Activated T-helper 1 cell treated with Interleukin-2 at 50 U/mL for 16 hours (primary cell): ENCODE results near the gene MAFF.
A peak's percentile ranks its signal among the peaks of the same experiment; 100 is the strongest.

ENCODE experiments used
- DNase-seq: peaks from one replicate; pipeline ENCODE4 v3.0.0-alpha.2; 2020; ENCODE audit warnings: low read depth

MAFF gene

DNA sequence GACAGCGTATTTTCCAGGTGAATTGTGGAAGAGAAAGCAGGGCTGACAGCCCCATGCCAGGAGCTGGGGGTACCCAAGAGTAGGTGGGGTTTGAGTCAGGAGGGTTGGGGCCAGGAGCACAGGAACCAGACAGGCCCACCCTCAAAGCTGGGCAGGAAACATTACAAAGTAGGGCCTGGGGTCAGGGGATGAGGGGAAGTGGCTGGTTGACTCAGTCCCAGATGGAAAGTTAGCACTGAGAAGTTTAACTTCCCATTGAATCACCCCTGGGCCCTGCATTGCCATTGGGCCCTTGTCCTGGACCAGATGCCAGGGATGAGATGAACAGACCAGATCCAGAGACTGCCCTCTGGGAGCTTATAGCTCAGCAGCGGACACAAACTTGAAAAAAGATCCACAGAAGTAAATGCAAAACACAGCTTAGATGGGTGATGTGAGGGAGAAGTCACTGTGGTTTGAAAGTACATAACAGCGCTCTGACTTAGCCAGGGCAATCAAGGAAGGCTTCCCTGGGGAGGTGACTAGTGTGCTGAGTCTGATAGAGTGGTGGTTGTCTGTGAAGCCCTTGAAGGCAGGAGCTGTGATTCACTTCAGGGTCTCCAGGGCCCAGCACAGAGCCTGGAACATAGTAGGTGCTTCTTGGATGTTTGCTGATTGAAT is 2.2 kb downstream of the MAFF start:
- no peak for DNase-seq

DNA sequence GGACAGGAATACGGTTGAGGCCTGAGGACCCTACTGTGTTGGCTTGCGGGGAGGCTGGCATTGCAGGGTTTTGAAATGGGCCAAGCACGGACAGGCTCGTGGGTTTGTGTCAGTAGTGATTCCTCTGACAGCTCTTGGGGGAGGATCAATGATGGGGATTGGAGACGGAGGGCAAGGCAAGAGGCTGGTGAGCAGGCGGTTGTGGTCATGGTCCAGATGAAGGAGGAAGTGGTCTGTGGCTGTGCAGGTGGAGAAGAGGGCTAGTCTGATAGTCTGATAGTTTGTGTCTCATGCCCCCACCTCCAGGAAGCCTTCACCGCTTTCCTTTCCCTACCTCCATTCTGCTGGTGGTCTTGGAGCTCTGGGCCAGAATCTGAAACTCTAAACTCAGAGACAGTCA is 3.0 kb downstream of the MAFF start:
- no peak for DNase-seq

DNA sequence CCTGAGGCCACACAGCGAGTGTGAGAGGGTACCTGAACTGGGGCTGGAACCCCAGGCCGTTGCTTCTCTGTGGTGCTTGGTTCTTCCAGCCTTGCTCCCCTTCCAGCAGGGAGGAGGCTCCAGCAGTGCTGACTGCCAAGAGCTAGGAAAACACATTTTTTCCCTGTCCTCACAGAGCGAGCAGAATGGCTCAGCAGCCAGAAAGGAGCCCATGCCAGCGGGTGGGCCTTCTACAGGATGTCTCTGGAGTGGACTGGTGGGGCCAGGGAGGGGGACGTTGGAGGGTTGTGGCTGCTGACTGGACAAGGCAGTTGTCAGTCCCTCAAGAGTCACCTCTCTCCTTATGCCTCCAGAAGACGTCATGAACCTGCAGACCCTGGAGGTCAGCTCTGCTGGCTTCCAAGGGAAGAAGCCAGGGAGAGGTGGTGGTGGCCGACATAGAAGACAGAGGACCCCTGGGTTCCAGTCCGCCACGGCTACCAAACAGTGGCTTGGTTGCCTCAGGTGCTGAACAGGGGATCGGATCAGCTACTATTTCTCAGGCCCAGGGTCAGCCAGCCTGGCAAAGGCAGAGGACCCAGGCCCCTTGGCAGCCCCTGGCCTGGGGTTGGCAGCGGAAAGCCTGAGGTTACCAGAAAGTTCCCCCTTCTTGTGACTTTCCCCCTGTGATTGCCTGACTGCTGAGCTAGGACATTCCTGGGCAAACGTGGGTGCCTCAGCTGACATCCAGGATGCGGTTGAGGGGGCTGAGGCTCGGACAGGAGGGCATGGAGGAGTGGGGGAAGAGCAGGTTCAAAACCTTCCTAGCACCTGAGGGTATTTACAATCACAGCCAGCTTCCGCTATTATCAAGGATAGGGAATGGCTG is 3.7 kb downstream of the MAFF start:
- DNase-seq, result no peak

DNA sequence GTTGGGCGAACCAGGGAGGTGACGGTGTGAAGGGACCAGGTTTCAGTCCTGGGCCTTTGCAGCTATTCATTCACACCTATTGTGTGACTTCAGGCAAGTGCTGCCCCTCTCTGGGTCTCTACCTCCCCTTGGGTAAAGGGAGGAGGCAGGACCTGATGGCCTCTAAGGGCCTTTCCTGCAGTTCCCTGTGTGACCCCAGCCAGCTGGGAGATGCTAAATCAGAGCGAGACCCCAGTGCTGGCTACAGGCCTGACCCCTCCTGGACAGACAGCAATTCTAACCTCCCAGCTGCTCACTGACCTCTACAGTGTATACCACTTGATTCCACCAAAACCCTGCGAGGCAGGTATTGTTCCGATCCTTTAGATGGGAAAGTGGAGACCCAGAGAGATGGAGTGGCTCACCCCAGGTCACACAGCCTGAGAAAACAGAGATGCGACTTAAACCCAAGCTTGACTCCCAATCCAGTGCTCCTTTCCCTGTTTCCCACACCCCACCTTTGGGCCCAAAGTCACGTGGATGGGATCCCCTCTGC is 6.2 kb downstream of the MAFF start:
- no peak for DNase-seq

DNA sequence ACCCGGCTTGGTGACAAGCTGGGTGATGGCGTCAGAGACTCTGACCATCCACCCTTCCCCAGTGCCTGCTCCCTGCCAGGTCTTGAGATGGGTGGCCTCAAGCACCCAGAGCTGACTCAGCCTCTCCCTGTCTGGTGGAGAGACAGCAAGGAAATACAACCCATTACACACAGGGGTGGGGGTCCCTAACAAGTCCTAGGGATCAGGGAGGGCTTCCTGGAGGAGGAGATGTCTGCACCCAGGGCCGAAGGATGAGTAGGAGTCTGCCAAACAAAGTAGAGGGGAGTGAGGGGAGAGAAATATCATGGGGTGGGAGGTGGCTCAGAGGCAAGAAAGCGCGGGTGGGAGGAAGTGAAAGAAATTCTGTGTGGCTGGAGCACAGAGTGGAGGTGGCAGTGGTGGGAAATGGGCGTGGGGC is 6.8 kb downstream of the MAFF start:
- DNase-seq, result no peak

DNA sequence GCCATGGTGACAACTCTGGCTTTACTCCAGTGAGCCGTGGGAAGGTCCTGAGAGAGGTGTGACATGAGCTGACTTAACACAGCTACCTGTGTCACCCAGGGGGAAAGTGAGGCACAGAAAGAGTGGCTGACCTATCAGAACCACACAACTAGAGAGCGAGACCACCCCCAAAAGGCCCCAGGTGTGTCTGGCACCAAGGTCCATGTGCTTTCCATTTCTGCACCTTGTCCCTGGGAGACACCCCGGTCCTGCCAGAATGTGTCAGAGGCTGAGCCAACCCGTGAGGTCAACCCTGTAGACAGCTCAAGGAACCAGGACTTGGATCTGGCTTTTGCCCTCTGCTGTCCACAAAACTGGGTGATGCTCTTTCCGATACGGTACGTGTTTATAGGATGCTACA is 9.8 kb downstream of the MAFF start:
- DNase-seq, result no peak

DNA sequence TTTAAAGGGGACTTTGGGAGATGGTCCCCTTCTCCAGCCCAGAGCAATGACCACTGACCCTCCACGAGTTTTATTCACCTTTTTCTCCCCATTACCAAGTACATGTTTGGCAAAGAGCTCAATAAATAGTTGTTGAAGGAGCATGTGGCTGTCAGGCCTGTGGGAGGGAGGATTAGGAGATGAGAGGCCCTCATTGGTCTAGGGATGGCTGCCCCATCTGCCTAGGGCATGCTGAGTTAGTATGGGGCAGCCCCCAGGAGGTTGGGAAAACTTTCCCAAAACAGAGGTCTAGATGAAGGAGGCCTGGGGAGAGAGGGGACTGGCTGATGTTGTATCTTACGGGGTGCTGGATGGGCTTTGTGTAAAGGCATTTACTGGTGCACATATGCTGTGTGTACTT is 10.6 kb downstream of the MAFF start:
- no peak for DNase-seq

DNA sequence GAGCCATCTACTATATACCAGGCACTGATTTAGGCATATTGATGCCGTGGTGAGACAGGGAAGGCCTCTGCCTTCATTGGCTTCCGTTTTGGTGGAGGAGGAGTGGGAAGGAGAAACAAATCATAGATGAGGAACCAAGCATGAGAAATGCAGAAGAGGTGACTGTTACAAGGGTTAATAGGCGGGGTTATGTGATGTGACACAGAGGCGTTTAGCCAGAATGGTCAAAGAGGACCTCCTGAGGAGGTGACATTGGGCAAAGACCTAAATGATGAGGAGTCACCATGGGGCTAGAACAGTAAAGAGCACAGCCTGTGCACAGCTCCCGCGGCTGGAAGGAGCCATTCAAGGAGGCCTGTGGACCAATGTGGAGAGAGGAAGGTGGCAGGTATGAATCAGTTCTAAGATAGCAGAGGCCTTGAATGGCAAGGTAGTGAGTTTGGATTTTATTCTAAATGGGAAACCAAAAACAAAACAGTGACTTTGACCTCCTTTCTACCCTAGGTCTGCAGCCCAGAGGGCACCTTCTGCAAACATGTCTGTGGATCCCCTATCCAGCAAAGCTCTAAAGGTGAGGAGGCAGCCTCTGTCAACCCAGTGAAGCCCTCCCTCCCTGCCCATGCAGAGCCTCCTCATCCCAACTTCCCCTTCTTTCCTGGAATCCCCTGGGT is 11.7 kb downstream of the MAFF start:
- no peak for DNase-seq

DNA sequence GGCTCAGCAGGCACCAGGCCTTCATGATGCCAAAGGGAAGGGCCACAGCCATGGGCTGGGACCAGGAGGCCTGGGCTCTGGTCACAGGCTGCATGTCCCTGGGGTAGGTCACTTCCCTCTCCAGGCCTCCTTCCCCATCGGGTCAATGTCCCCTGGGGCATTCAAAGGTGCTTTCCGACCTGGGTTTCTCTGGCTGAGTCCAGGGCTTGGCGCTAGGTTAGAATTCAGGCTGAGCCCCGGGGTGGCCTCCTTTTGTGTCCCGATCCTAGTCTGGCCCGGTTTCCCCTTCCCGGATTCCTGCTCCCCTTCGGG is 12.2 kb downstream of the MAFF start:
- no peak for DNase-seq

DNA sequence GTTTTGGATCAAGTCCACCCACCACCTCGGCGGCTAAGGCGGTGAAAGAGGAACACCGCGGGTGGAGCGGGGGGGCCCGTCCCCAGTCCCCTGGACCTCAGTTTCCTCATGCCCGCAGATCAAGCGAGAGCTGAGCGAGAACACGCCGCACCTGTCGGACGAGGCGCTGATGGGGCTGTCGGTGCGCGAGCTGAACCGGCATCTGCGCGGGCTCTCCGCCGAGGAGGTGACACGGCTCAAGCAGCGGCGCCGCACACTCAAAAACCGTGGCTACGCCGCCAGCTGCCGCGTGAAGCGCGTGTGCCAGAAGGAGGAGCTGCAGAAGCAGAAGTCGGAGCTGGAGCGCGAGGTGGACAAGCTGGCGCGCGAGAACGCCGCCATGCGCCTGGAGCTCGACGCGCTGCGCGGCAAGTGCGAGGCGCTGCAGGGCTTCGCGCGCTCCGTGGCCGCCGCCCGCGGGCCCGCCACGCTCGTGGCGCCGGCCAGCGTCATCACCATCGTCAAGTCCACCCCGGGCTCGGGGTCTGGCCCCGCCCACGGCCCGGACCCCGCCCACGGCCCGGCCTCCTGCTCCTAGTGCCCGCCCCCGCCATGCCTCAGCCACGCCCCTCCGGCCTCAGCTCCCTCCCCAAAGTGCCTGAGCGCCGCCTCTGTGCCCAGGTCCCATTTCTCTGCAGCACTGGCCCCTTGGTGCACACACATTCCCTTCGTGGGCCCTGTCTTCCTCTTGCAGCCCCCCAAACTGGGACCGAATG is 12.7 kb downstream of the MAFF start:
- DNase-seq, result peak; percentile 71

DNA sequence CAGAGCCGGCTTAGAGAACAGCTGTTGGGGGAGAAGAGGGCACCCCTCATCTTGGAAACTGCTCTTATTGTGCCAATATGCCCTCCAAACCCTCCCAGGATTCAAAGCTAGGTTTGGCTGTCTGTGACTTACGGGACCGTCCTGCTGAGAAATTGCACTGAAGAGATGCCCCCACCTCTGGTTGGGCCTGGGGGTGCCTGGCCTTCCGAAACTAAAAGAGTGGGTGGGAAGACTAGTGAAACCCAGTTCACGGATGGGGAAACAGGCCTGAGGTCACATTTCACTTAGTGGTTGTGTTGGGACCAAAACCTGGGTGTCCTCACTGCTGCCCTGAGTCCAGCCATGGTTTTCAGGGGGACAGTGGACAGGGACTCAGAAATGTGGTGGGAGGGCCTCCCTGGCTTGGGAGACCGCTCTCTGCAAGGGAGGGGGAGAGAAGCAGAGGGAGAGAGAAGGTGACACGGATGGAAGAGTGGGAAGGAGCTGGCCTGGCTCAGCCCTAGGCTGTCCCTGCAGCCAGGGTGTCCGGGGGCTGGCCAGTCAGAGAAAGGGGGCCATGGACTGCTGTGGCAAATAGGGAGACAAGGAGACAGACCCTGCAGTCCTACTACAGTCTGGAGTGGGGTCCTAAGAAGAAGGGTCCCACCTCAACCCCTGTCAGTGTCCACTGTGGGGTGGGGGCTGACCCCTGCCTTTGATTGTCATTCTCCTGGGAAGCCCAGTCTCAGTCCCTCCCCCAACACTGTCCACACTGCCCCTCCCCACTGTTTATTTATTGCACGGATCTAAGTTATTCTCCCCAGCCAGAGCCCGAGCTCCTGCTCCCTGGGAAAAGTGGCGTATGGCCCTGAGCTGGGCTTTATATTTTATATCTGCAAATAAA is 13.6 kb downstream of the MAFF start:
- no peak for DNase-seq

DNA sequence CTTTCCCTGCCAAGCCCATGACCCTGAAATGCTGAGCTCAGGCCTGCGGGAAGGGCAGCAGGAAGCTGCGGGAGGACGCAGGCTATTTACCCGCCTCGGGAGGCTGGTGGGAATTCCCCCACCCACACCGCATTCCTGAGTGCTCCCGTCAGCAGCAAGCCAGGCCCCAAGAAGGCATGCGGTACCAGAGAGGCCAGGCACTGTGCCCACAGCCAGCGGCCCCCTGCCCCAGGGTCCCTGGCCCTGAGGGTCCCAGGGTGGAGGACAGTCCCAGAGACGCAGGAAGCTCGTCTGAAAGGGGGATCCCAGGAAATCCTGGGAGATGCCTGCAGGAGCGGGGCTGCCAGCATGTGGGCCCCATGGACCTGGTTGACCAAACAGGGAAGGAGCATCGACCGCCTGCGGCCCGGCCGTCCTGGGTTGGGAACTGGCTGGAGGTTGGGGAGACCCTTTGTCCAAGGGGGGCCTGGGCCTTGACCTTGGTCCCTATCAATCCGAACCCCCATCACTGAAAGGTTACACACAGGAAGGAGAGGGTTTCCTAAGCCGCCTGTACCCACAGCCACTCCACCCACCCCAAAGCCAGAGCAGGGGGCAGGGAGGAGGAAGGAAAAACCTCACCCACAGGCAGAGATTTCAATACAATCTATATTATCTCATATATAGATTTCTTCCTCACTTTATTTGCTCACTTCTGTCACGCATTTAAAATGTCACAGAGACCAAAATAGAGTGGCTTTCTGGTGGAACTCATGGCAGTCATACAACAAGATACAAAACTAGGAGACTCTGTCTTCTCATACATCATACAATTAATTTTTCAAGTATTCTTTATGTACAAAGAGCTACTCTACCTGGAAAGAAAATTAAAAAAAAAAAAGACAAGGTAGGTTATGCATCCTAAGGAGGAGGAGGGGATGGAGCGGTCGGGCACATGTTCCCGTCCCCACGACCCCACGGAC is 17.1 kb downstream of the MAFF start:
- no peak for DNase-seq

DNA sequence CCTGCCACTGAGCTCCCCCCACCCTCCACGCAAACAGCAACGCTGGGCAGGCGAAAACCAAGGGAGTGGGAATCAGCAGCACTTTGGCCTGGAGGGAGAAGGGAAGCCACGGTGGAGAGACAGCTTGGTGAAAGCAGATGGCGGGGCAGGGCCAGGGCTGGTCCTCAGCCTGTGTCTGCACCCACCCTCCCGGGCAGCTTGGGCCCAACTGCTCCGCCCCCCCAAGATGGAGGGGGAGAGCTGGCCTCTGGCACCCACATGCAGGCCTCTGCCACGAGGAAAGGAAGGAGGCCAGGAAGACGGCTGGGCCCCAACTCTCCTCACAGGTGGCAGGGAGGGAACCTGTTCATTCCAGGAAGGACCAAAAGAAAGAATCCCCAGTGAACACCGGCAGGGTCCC is 17.8 kb downstream of the MAFF start:
- no peak for DNase-seq

DNA sequence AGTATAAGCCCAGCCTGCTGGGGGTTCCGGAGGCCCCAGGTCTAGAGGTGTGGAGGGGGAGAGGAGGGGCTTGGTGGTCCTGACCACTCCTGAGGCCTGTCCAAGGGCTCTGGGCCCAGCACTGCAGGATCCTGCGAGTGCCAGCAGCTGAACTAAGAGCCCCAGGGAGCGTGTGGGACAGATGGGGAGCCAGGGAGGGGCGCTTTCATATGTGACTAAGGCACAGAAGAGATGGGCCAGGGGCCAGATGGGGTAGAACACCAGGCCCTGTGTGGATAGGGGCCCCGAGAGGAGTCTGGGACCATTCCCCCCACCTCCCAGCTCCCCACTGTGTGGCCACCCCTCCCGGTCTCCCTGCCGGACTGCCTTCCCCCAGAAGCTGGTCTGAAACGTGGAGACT is 18.4 kb downstream of the MAFF start:
- DNase-seq, result no peak

DNA sequence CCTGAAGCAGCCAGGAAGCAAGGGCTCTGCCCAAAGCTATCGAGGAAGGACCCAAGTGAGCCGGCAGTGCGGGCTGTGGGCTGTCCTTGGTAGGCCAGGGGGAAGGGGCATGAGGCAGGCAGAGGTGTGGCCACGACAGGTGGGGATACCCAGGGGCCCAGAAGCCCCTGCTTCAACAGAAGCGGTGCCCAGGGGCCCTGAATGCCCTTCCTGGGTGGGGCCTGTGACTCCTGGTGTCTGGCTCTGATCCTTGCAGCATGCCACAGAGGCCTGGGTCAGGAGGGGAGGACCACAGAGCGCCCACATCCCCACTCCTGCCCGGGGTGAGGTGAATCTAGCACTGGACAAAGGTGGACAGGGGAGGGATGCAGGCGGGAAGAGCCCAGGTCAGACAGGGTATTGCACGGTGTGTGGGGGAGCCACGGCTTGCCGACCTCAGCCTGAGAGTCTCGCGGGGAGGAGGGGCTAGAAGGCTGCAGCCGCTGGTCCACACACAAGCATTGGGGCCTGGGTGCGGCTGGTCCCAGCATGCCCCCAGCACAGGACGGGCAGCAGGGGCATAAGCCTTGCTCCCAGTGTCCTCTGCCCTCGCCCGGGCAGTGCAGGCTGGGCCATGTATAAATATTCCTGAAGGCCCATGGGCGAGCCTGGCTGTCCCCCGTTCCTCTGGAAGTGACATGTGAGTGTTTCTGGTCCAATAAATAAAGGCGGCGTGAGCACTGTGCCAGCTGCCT is 19.0 kb downstream of the MAFF start:
- no peak for DNase-seq

DNA sequence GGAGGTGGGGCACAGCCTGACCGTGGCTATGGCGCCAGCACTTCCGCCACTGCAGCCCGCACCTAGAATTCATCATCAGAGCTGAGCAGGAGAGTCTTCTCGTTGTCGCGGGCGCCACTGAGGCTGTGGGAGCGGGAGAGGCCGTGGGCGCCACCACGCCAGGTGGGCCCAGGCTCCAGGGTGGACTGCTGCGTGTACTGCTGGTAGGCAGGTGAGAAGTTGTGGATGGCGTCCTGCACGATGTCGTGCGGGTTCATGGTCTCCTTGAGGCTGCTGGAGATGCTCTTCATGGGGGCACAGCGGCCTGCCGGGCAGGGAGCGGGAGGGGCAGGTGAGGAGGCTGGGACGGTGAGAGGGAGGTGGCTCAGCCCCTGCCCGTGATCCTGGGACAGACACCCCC is 19.6 kb downstream of the MAFF start:
- DNase-seq, result no peak

DNA sequence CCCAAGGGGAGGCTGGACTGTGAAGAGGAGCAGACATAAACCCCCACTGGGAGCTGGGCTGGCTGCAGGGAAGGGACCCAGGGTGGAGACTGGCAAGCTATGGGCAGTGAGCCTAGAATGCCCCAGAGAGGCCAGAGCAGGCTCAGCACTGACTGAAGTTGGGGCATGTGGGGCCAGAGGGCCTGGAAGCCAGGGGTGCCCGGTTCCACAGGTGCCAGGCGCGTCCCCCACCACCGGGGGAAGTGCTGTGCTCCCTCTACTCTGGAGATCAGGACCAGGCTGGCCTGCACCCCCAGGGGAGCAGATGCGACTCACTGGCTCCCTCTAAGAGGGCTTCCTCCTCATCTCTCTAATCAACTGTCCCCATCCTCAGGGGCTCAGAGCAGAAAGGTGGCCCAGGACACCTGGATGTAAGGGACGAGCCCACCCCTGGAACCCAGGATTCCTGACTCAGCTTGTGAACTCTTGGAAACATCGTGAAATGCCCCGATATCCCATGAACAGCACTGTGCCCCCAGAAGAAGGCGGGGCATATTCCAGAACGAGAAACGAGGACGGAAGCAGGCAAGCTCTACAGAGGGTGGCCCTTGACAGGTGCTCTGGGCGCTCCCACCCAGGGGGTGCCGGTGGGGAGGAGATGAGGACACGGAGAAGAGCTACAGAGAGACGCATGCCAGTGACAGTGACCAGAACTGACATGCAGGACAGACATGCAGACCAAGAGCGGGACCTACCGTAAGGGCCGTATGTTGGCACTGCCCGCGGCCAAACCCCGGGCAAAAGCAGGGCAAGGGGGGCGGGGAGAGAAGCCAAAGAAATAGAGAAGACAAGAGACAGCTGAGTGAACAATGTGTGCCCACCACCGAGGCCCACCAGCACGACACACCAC is 20.4 kb downstream of the MAFF start:
- no peak for DNase-seq

DNA sequence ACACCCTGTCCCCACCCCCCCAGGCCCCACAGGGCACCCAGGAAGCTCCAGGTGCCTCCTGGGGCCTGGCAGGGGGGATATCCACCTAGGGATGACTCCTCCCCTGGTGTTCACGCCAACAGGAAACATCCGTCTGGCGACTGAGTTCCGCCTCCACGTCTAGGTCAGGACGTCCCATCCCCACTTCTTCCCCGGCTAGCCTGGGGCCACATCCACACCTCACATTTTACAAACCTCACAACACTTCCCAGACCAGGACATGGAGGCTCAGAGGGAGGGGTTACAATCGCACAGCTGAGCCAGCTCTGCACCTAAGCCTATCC is 21.0 kb downstream of the MAFF start:
- no peak for DNase-seq
